ENCODE results near the gene MAPKBP1.

GRCh38 chr15:41746802-41747201 lies 27.5 kb upstream of the MAPKBP1 start:
- no peak for TF ChIP-seq CTCF (IDR thresholded peaks at IDR 0.05 in 4 of 5, conservative IDR thresholded peaks at IDR 0.05 in 1 of 5)
- no peak for TF ChIP-seq POLR2A (IDR thresholded peaks at IDR 0.05)
